Lower lobe of right lung (tissue), 2 donors: ENCODE results near the gene MEST. TPM values are rescaled to one million over a fixed set of nuclear protein-coding genes. Genes with fewer than 3 reads are reported as not detected.

ENCODE experiments used
- ATAC-seq, 2 donors: fragments of 200-7000 bp; cut with Tn5 transposase; one replicate each; pipeline ENCODE4 v1.9.1; 2020 to 2022; ENCODE audit warnings: mild to moderate bottlenecking in 2 of 2, moderate library complexity in 2 of 2
- DNase-seq: peaks from one replicate; pipeline ENCODE4 v3.0.0-alpha.2; 2020
- H3K27ac ChIP-seq: fragments of 200-600 bp; one replicate; pipeline ENCODE4 v1.8.0; 2022
- H3K27me3 ChIP-seq: fragments of 200-600 bp; one replicate; pipeline ENCODE4 v1.8.0; 2022; ENCODE audit warnings: low read depth
- H3K36me3 ChIP-seq: fragments of 200-600 bp; one replicate; pipeline ENCODE4 v1.8.0; 2022; ENCODE audit warnings: mild to moderate bottlenecking
- H3K4me1 ChIP-seq: fragments of 200-600 bp; one replicate; pipeline ENCODE4 v1.8.0; 2022
- H3K4me3 ChIP-seq: fragments of 200-600 bp; one replicate; pipeline ENCODE4 v1.8.0; 2022; ENCODE audit warnings: mild to moderate bottlenecking
- H3K9me3 ChIP-seq: fragments of 200-600 bp; one replicate; pipeline ENCODE4 v1.8.0; 2022
- intact Hi-C: fragments of 100-400 bp; cut with DNase I; formaldehyde crosslinking; loops from one replicate; pipeline ENCODE4 v1.11.0; 2022
- total RNA-seq: library from RNA; stranded (reverse); fragmentation: NEBNext Ultra II Directional; extraction: Animal tissue kit (Norgen Biotek cat#: 25700); gene quantifications from one replicate; pipeline ENCODE4 v1.2.1, GENCODE V29; 2021
- TF ChIP-seq, protein P1 (sequence below): fragments of 200-600 bp; IDR thresholded peaks from one replicate; pipeline ENCODE4 v1.8.0; 2022; ENCODE audit warnings: antibody characterized with exemption, mild to moderate bottlenecking
- donor health status: DM: no; HTN: yes; CAD: no; lungs with severe emphysema.

MEST gene
- total RNA-seq, 1 donor from 2014 or later = 34.7 TPM

DNA sequence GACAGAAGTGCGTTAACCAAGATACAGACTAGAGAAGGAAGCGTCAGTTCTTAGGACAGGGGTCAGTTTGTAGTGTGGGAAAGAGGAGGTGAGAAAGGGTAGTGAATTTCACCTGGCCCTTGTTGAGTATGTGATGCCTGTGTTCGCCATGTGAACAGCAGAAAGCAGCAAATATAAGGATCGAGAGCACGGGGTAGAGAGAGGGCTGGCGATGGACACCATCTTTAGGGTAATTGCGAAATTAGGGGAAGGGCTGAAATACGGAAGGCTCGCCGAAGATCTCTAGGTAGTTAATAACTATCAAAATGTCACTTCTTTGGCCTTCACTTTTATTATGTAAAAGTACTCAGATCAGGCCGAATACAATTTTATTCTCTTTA, 6.2 kb upstream of the MEST start:
- peak overlapping the region; percentile 66 for H3K4me3 ChIP-seq
- intact Hi-C loops = no loop called here
- no peaks in the 10 kb centered on the region for H3K9me3 ChIP-seq
- DNase-seq = no peak
- H3K27ac ChIP-seq = no peak overlapping the region
- no peak for ATAC-seq
- no peaks in the 10 kb centered on the region for H3K36me3 ChIP-seq
- no peaks in the 10 kb centered on the region for H3K27me3 ChIP-seq
- H3K4me1 ChIP-seq = peaks cover 16% of the 10 kb centered on the region
- TF ChIP-seq, protein P1, sequence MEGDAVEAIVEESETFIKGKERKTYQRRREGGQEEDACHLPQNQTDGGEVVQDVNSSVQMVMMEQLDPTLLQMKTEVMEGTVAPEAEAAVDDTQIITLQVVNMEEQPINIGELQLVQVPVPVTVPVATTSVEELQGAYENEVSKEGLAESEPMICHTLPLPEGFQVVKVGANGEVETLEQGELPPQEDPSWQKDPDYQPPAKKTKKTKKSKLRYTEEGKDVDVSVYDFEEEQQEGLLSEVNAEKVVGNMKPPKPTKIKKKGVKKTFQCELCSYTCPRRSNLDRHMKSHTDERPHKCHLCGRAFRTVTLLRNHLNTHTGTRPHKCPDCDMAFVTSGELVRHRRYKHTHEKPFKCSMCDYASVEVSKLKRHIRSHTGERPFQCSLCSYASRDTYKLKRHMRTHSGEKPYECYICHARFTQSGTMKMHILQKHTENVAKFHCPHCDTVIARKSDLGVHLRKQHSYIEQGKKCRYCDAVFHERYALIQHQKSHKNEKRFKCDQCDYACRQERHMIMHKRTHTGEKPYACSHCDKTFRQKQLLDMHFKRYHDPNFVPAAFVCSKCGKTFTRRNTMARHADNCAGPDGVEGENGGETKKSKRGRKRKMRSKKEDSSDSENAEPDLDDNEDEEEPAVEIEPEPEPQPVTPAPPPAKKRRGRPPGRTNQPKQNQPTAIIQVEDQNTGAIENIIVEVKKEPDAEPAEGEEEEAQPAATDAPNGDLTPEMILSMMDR = no peak

GRCh38 chr7:130486114-130486953, 5.6 kb upstream of the MEST start:
- H3K9me3 ChIP-seq = no peaks in the 10 kb centered on the region
- no peaks in the 10 kb centered on the region for H3K27me3 ChIP-seq
- H3K27ac ChIP-seq = peak overlapping the region; percentile 39
- intact Hi-C loops = no loop called here
- H3K4me1 ChIP-seq = peaks cover 22% of the 10 kb centered on the region
- TF ChIP-seq, protein P1 = peak; percentile 83
- peak; percentile 95 to 96 for ATAC-seq
- DNase-seq = peak; percentile 90
- H3K36me3 ChIP-seq = no peaks in the 10 kb centered on the region
- H3K4me3 ChIP-seq = peak overlapping the region; percentile 66

GRCh38 chr7:130486954-130487436, 4.9 kb upstream of the MEST start:
- peaks cover under 1% of the 10 kb centered on the region for H3K27me3 ChIP-seq
- H3K36me3 ChIP-seq = no peaks in the 10 kb centered on the region
- peaks cover 26% of the 10 kb centered on the region for H3K4me1 ChIP-seq
- ATAC-seq (no peak), DNase-seq (no peak)
- TF ChIP-seq, protein P1 = no peak
- intact Hi-C loops = no loop called here
- H3K27ac ChIP-seq = no peak overlapping the region
- no peaks in the 10 kb centered on the region for H3K9me3 ChIP-seq
- H3K4me3 ChIP-seq = peak overlapping the region; percentile 66

GRCh38 chr7:130488392-130489139, 3.3 kb upstream of the MEST start:
- TF ChIP-seq, protein P1 = no peak
- Histone ChIP-seq H3K4me3 (no peak overlapping the region), H3K9me3 (no peaks in the 10 kb centered on the region), H3K4me1 (peaks cover 32% of the 10 kb centered on the region), H3K27ac (no peak overlapping the region), H3K36me3 (no peaks in the 10 kb centered on the region), H3K27me3 (peaks cover 9% of the 10 kb centered on the region)
- ATAC-seq (no peak), DNase-seq (no peak)
- intact Hi-C loops = no loop called here

GRCh38 chr7:130489140-130489983, 2.5 kb upstream of the MEST start:
- intact Hi-C loops = no loop called here
- Histone ChIP-seq H3K27ac (peak overlapping the region; percentile 27), H3K4me3 (no peak overlapping the region), H3K27me3 (peaks cover 9% of the 10 kb centered on the region), H3K9me3 (no peaks in the 10 kb centered on the region), H3K36me3 (no peaks in the 10 kb centered on the region), H3K4me1 (peaks cover 32% of the 10 kb centered on the region)
- TF ChIP-seq, protein P1 = no peak
- ATAC-seq (no peak), DNase-seq (no peak)
